ENCODE measurements around the gene KLHL26. TPM values are rescaled to one million over a fixed set of nuclear protein-coding genes. Genes with fewer than 3 reads are reported as not detected.
A peak's percentile ranks its signal among the peaks of the same experiment; 100 is the strongest.

Gene KLHL26
- total and polyA plus RNA-seq, 9 of the 15 experiments (the other 6 are each of a cell fraction or from before 2014, with no cell fraction given): 0.13 to 13.3 (median 1.4) TPM

GRCh38 chr19:18649371-18650020 is 12.7 kb downstream of the KLHL26 start (continued):
- TF ChIP-seq, protein P1, sequence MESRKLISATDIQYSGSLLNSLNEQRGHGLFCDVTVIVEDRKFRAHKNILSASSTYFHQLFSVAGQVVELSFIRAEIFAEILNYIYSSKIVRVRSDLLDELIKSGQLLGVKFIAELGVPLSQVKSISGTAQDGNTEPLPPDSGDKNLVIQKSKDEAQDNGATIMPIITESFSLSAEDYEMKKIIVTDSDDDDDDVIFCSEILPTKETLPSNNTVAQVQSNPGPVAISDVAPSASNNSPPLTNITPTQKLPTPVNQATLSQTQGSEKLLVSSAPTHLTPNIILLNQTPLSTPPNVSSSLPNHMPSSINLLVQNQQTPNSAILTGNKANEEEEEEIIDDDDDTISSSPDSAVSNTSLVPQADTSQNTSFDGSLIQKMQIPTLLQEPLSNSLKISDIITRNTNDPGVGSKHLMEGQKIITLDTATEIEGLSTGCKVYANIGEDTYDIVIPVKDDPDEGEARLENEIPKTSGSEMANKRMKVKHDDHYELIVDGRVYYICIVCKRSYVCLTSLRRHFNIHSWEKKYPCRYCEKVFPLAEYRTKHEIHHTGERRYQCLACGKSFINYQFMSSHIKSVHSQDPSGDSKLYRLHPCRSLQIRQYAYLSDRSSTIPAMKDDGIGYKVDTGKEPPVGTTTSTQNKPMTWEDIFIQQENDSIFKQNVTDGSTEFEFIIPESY (CRISPR knock-in tag; IDR thresholded peaks at IDR 0.05): peak; percentile 72
- TF ChIP-seq MBD2 (IDR thresholded peaks at IDR 0.05; ENCODE audit: borderline replicate concordance, low read depth): no peak

- Histone ChIP-seq H3K36me3 (ENCODE audit: control insufficient read depth, insufficient read depth, low read length) (peaks cover 2% of the 10 kb centered on the region; the same call in 1 of the 3 replicates), H3K9me1 (ENCODE audit: control insufficient read depth, insufficient read depth, low read length) (peaks cover 8% of the 10 kb centered on the region), H3K27ac (ENCODE audit: extremely low read depth, low read depth, low read length) (no peak overlapping the region), H3K9me3 (replicated peaks; ENCODE audit: control insufficient read depth, insufficient read depth, low read depth, low read length) (no peaks in the 10 kb centered on the region), H3K79me2 (ENCODE audit: control insufficient read depth, insufficient read depth, low read length) (peaks cover 5% of the 10 kb centered on the region; the same call in 2 of the 3 replicates), H3K4me2 (ENCODE audit: insufficient read depth, low read length) (no peak overlapping the region), H2AFZ (ENCODE audit: low read depth, low read length) (no peak overlapping the region), H3K9ac (ENCODE audit: insufficient read depth in 1 of 2, low read depth in 2 of 2, low read length in 2 of 2) (peak overlapping the region in 1 of 2 experiments; percentile 42; a peak in 2 of 4 replicates), H3K27me3 (ENCODE audit: control insufficient read depth in 2 of 2, insufficient read depth in 2 of 2, low read length in 2 of 2) (no peaks in the 10 kb centered on the region), H3K4me3 (no peak overlapping the region), H3K4me1 (replicated peaks in 1 of 2; ENCODE audit: control insufficient read depth in 2 of 2, insufficient read depth in 2 of 2, low read length in 2 of 2) (peaks cover 6 to 47% of the 10 kb centered on the region in 2 experiments; a peak in 3 of 5 replicates), H4K20me1 (replicated peaks; ENCODE audit: control insufficient read depth, insufficient read depth, low read length) (peaks cover 36% of the 10 kb centered on the region)
- POLR2A ChIA-PET: interaction anchor here (0.7 kb wide), 1 partner anchor 321 kb away, joined by 3 read pairs; no protein-coding TSS in a partner anchor
- no peak for ATAC-seq
- CTCF ChIA-PET (ENCODE audit: low intra/inter-chr PET ratio): no interaction called here
- no TSS peak for BruUV-seq (replicated peaks)
- DNase-seq (ENCODE audit: extremely low read depth in 1 of 4, low spot score in 3 of 4): no peak
- FAIRE-seq: no peak
- intact Hi-C loops (cut with micrococcal nuclease) (no loop called here), in situ Hi-C loops (cut with MboI) (no loop called here)
- WGBS (ENCODE audit: insufficient coverage, low coverage, missing lambda C conversion rate): 77% methylated on average over 17 of the region's 17 CpGs
- TF ChIP-seq EWSR1 (IDR thresholded peaks at IDR 0.05; ENCODE audit: borderline replicate concordance, low read depth, partially characterized antibody) (no peak), NR1H2 (CRISPR knock-in tag; IDR thresholded peaks at IDR 0.05) (no peak), PRDM10 (IDR thresholded peaks at IDR 0.05; ENCODE audit: partially characterized antibody) (no peak), ZNF224 (CRISPR knock-in tag; IDR thresholded peaks at IDR 0.05) (no peak), TAF15 (IDR thresholded peaks at IDR 0.05; ENCODE audit: low read depth, low read length) (no peak), HOXB6 (CRISPR knock-in tag; IDR thresholded peaks at IDR 0.05; ENCODE audit: borderline replicate concordance) (no peak), ILF3 (IDR thresholded peaks at IDR 0.05; ENCODE audit: borderline replicate concordance) (no peak), TCFL5 (CRISPR knock-in tag; conservative IDR thresholded peaks at IDR 0.05) (no peak)
- TF ChIP-seq, protein P2, sequence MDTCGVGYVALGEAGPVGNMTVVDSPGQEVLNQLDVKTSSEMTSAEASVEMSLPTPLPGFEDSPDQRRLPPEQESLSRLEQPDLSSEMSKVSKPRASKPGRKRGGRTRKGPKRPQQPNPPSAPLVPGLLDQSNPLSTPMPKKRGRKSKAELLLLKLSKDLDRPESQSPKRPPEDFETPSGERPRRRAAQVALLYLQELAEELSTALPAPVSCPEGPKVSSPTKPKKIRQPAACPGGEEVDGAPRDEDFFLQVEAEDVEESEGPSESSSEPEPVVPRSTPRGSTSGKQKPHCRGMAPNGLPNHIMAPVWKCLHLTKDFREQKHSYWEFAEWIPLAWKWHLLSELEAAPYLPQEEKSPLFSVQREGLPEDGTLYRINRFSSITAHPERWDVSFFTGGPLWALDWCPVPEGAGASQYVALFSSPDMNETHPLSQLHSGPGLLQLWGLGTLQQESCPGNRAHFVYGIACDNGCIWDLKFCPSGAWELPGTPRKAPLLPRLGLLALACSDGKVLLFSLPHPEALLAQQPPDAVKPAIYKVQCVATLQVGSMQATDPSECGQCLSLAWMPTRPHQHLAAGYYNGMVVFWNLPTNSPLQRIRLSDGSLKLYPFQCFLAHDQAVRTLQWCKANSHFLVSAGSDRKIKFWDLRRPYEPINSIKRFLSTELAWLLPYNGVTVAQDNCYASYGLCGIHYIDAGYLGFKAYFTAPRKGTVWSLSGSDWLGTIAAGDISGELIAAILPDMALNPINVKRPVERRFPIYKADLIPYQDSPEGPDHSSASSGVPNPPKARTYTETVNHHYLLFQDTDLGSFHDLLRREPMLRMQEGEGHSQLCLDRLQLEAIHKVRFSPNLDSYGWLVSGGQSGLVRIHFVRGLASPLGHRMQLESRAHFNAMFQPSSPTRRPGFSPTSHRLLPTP (IDR thresholded peaks at IDR 0.05; ENCODE audit: borderline replicate concordance, extremely low read depth, insufficient read length): no peak
Measured at GRCh38 chr19:18650021-18650390, 13.2 kb downstream of the KLHL26 start.
